SK-N-SH treated with all-trans-retinoic acid at 6 μM for 48 hours (cell line): Measurements from ENCODE around the gene CCSER1.

Experiments
- ATAC-seq: fragments of 200-7000 bp; cut with Tn5 transposase; 3 replicates; pipeline ENCODE4 v1.9.1; 2020; ENCODE audit warnings: mild to moderate bottlenecking, moderate library complexity
- ARNTL ChIP-seq: fragments of 450-650 bp; formaldehyde crosslinking; IDR thresholded peaks from 2 replicates; pipeline ENCODE4 v1.5.0; 2020; ENCODE audit warnings: low read depth, mild to moderate bottlenecking, moderate library complexity, borderline replicate concordance
- BACH2 ChIP-seq: fragments of 250-450 bp; sonication (Bioruptor Pico); IDR thresholded peaks from 2 replicates; pipeline ENCODE4 v1.9.0; 2021; ENCODE audit warnings: mild to moderate bottlenecking, borderline replicate concordance
- CSDC2 ChIP-seq: fragments of 250-450 bp; sonication (Bioruptor Pico); IDR thresholded peaks from 2 replicates; pipeline ENCODE4 v1.5.0; 2020; ENCODE audit warnings: mild to moderate bottlenecking, moderate library complexity
- ESRRG ChIP-seq: fragments of 250-450 bp; sonication (Bioruptor Pico); IDR thresholded peaks from 2 replicates; pipeline ENCODE4 v1.6.1; 2021; ENCODE audit warnings: mild to moderate bottlenecking
- GLIS3 ChIP-seq: fragments of 250-450 bp; sonication (Bioruptor Pico); IDR thresholded peaks from 2 replicates; pipeline ENCODE4 v1.5.0; 2020; ENCODE audit warnings: mild to moderate bottlenecking, moderate library complexity
- OSR1 ChIP-seq: fragments of 250-450 bp; sonication (Bioruptor Pico); IDR thresholded peaks from 2 replicates; pipeline ENCODE4 v1.8.0; 2022; ENCODE audit warnings: moderate library complexity, mild to moderate bottlenecking, inconsistent platforms
- PPARA ChIP-seq: fragments of 250-450 bp; sonication (Bioruptor Pico); IDR thresholded peaks from 2 replicates; pipeline ENCODE4 v1.5.0; 2020; ENCODE audit warnings: mild to moderate bottlenecking, borderline replicate concordance
- RARB ChIP-seq: fragments of 250-450 bp; sonication (Bioruptor Pico); IDR thresholded peaks from 2 replicates; pipeline ENCODE4 v1.8.0; 2021; ENCODE audit warnings: mild to moderate bottlenecking, moderate library complexity
- SNAI2 ChIP-seq: fragments of 250-450 bp; sonication (Bioruptor Pico); IDR thresholded peaks from 2 replicates; pipeline ENCODE4 v1.5.0; 2020; ENCODE audit warnings: mild to moderate bottlenecking, moderate library complexity
- TCF4 ChIP-seq: fragments of 250-450 bp; sonication (Bioruptor Pico); IDR thresholded peaks from 2 replicates; pipeline ENCODE4 v1.8.0; 2021; ENCODE audit warnings: mild to moderate bottlenecking, moderate library complexity, borderline replicate concordance
- TOX ChIP-seq: fragments of 250-450 bp; sonication (Bioruptor Pico); IDR thresholded peaks from 2 replicates; pipeline ENCODE4 v1.8.0; 2021; ENCODE audit warnings: mild to moderate bottlenecking, moderate library complexity, borderline replicate concordance
- ZC3H10 ChIP-seq: fragments of 250-450 bp; sonication (Bioruptor Pico); IDR thresholded peaks from 2 replicates; pipeline ENCODE4 v1.5.1; 2021; ENCODE audit warnings: mild to moderate bottlenecking, moderate library complexity
- ZFP3 ChIP-seq: fragments of 250-450 bp; sonication (Bioruptor Pico); IDR thresholded peaks from 2 replicates; pipeline ENCODE4 v1.5.0; 2020; ENCODE audit warnings: mild to moderate bottlenecking, moderate library complexity
- ZFP30 ChIP-seq: fragments of 450-650 bp; formaldehyde crosslinking; IDR thresholded peaks from 2 replicates; pipeline ENCODE4 v1.5.0; 2022; ENCODE audit warnings: mild to moderate bottlenecking, moderate library complexity
- ZNF565 ChIP-seq: fragments of 450-650 bp; formaldehyde crosslinking; conservative IDR thresholded peaks from 2 replicates; pipeline ENCODE4 v1.5.0; 2020; ENCODE audit warnings: low read depth, mild to moderate bottlenecking, moderate library complexity
- ZNF70 ChIP-seq: fragments of 450-650 bp; formaldehyde crosslinking; IDR thresholded peaks from 2 replicates; pipeline ENCODE4 v1.5.0; 2020; ENCODE audit warnings: mild to moderate bottlenecking, moderate library complexity
- TF ChIP-seq, protein P1 (sequence below): fragments of 250-450 bp; sonication (Bioruptor Pico); IDR thresholded peaks from 2 replicates; pipeline ENCODE4 v1.8.0; 2021; ENCODE audit warnings: low read depth, mild to moderate bottlenecking, moderate library complexity, borderline replicate concordance
- TF ChIP-seq, protein P2 (sequence below): fragments of 250-450 bp; sonication (Bioruptor Pico); IDR thresholded peaks from 2 replicates; pipeline ENCODE4 v1.5.0; 2020; ENCODE audit warnings: mild to moderate bottlenecking, moderate library complexity
- TF ChIP-seq, protein P3 (sequence below): fragments of 250-450 bp; sonication (Bioruptor Pico); IDR thresholded peaks from 2 replicates; pipeline ENCODE4 v1.8.0; 2020; ENCODE audit warnings: mild to moderate bottlenecking, moderate library complexity, borderline replicate concordance
- TF ChIP-seq, protein P4 (sequence below): fragments of 250-450 bp; sonication (Bioruptor Pico); IDR thresholded peaks from 2 replicates; pipeline ENCODE4 v1.5.1; 2021; ENCODE audit warnings: mild to moderate bottlenecking, moderate library complexity
- TF ChIP-seq, protein P5 (sequence below): fragments of 250-450 bp; sonication (Bioruptor Pico); IDR thresholded peaks from 2 replicates; pipeline ENCODE4 v1.5.1; 2020; ENCODE audit warnings: low read depth, mild to moderate bottlenecking, moderate library complexity

Gene CCSER1

DNA sequence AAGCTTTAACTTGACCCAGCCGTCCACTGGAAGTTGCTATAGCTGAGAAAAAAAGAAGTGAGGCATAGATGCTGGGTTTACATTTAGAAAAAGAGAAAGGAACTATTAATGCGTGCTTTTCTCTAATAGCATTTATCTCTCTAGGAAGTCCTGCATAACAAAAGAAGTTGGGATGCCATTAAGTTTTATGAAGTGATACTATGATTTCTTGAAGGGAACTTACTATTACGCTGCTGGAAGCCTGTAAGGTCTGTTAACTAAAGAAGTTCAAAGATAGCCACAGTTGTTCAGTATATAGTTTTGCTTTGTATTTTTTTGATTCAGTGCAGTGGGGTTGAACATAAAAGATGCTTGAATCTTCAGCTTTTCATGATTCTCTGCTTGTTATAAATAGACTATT is 203.4 kb downstream of the CCSER1 start:
- TF ChIP-seq ARNTL (CRISPR knock-in tag) = no peak
- no peak for TF ChIP-seq ZFP3 (CRISPR knock-in tag)
- TF ChIP-seq BACH2 (CRISPR knock-in tag) = no peak
- TF ChIP-seq CSDC2 (CRISPR knock-in tag) = no peak
- TF ChIP-seq, protein P1, sequence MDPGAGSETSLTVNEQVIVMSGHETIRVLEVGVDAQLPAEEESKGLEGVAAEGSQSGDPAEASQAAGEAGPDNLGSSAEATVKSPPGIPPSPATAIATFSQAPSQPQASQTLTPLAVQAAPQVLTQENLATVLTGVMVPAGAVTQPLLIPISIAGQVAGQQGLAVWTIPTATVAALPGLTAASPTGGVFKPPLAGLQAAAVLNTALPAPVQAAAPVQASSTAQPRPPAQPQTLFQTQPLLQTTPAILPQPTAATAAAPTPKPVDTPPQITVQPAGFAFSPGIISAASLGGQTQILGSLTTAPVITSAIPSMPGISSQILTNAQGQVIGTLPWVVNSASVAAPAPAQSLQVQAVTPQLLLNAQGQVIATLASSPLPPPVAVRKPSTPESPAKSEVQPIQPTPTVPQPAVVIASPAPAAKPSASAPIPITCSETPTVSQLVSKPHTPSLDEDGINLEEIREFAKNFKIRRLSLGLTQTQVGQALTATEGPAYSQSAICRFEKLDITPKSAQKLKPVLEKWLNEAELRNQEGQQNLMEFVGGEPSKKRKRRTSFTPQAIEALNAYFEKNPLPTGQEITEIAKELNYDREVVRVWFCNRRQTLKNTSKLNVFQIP (CRISPR knock-in tag) = no peak
- TF ChIP-seq, protein P2, sequence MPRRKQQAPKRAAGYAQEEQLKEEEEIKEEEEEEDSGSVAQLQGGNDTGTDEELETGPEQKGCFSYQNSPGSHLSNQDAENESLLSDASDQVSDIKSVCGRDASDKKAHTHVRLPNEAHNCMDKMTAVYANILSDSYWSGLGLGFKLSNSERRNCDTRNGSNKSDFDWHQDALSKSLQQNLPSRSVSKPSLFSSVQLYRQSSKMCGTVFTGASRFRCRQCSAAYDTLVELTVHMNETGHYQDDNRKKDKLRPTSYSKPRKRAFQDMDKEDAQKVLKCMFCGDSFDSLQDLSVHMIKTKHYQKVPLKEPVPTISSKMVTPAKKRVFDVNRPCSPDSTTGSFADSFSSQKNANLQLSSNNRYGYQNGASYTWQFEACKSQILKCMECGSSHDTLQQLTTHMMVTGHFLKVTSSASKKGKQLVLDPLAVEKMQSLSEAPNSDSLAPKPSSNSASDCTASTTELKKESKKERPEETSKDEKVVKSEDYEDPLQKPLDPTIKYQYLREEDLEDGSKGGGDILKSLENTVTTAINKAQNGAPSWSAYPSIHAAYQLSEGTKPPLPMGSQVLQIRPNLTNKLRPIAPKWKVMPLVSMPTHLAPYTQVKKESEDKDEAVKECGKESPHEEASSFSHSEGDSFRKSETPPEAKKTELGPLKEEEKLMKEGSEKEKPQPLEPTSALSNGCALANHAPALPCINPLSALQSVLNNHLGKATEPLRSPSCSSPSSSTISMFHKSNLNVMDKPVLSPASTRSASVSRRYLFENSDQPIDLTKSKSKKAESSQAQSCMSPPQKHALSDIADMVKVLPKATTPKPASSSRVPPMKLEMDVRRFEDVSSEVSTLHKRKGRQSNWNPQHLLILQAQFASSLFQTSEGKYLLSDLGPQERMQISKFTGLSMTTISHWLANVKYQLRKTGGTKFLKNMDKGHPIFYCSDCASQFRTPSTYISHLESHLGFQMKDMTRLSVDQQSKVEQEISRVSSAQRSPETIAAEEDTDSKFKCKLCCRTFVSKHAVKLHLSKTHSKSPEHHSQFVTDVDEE = no peak
- no peak for TF ChIP-seq TCF4 (CRISPR knock-in tag)
- TF ChIP-seq ZNF70 = no peak
- ATAC-seq = no peak

DNA sequence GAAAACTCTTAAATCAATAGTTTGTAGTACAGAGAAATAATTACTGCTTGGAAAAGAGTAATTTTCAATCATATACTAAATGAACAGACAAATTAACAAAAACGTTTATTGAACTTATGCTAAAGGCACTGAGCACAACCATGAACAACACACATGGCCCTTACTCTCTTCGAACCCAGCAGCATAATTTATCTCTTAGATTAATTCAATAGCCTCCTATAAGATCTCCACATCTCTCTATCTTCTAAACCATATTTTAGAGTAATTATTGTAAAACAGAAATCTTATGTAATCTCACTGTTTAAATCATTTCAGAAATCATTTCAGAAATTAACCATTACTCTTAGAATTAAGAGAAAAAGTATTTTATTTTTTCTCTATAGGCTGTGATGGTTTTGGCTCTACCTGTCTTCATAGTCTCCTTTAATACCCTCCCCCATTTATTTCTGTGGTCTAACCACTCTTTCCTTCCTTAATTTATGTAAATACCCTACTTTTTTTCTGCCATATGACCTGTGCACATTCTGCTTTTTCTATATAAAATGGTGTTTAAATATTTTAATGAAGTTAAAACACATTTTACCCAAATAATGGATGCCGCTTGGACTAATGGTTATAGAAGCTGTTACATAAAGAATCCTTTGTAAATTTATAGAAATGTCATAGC is 218.5 kb downstream of the CCSER1 start:
- no peak for ATAC-seq
- TF ChIP-seq, protein P3, sequence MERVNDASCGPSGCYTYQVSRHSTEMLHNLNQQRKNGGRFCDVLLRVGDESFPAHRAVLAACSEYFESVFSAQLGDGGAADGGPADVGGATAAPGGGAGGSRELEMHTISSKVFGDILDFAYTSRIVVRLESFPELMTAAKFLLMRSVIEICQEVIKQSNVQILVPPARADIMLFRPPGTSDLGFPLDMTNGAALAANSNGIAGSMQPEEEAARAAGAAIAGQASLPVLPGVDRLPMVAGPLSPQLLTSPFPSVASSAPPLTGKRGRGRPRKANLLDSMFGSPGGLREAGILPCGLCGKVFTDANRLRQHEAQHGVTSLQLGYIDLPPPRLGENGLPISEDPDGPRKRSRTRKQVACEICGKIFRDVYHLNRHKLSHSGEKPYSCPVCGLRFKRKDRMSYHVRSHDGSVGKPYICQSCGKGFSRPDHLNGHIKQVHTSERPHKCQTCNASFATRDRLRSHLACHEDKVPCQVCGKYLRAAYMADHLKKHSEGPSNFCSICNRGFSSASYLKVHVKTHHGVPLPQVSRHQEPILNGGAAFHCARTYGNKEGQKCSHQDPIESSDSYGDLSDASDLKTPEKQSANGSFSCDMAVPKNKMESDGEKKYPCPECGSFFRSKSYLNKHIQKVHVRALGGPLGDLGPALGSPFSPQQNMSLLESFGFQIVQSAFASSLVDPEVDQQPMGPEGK (CRISPR knock-in tag) = no peak
- peak; percentile 87 for TF ChIP-seq TCF4 (CRISPR knock-in tag)
- TF ChIP-seq, protein P2 = 0 out of 2 replicates have a peak, but pooled peaks have one; percentile 25

DNA sequence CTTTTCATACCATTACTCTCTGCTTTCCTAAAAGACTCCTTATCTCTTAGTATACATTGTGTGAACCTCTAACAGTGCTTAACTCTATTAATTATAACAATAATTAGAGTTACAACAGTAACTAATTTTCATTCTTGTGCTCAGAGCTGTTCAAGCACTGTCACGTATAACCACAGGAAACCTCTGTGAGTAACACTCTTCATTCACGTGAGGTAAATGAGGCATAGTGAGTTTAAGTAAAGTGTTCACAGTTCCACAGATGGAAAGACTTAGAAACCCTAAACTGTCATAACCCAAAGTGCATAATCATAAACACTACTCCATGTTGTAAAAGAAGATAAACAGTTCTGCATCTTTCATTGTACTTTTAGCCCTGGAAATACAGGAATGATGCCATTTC is 222.4 kb downstream of the CCSER1 start:
- ATAC-seq = no peak
- TF ChIP-seq PPARA (no peak), ZFP3 (CRISPR knock-in tag) (no peak), ESRRG (CRISPR knock-in tag) (no peak), SNAI2 (CRISPR knock-in tag) (no peak), ZNF565 (CRISPR knock-in tag) (no peak), TOX (no peak), ZNF70 (no peak), GLIS3 (no peak), ARNTL (CRISPR knock-in tag) (no peak), CSDC2 (CRISPR knock-in tag) (no peak), OSR1 (CRISPR knock-in tag) (no peak), ZFP30 (CRISPR knock-in tag) (no peak), ZC3H10 (no peak), RARB (no peak)
- TF ChIP-seq, protein P4, sequence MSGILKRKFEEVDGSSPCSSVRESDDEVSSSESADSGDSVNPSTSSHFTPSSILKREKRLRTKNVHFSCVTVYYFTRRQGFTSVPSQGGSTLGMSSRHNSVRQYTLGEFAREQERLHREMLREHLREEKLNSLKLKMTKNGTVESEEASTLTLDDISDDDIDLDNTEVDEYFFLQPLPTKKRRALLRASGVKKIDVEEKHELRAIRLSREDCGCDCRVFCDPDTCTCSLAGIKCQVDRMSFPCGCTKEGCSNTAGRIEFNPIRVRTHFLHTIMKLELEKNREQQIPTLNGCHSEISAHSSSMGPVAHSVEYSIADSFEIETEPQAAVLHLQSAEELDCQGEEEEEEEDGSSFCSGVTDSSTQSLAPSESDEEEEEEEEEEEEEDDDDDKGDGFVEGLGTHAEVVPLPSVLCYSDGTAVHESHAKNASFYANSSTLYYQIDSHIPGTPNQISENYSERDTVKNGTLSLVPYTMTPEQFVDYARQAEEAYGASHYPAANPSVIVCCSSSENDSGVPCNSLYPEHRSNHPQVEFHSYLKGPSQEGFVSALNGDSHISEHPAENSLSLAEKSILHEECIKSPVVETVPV = no peak
- TF ChIP-seq, protein P5, sequence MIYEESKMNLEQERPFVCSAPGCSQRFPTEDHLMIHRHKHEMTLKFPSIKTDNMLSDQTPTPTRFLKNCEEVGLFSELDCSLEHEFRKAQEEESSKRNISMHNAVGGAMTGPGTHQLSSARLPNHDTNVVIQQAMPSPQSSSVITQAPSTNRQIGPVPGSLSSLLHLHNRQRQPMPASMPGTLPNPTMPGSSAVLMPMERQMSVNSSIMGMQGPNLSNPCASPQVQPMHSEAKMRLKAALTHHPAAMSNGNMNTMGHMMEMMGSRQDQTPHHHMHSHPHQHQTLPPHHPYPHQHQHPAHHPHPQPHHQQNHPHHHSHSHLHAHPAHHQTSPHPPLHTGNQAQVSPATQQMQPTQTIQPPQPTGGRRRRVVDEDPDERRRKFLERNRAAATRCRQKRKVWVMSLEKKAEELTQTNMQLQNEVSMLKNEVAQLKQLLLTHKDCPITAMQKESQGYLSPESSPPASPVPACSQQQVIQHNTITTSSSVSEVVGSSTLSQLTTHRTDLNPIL (CRISPR knock-in tag) = no peak
- TF ChIP-seq, protein P1 (CRISPR knock-in tag) = no peak
